HG03354 (cell line): ENCODE measurements around the gene PRAMEF17.
"Not testable (repeated sequence)": the region's sequence is repeated elsewhere in the genome, so short reads cannot be mapped to it uniquely, and the experiment has no call there.

ENCODE experiments used
- ATAC-seq: cut with Tn5 transposase; IDR thresholded peaks from one replicate; pipeline ENCODE4 v1.9.1; 2021; ENCODE audit warnings: mild to moderate bottlenecking; ENCODE audit not compliant: unreplicated experiment, poor library complexity, severe bottlenecking

PRAMEF17 gene

GRCh38 chr1:13389332-13389731, at the start of gene PRAMEF17:
Gene PRAMEF17 (plus strand): TSS chr1:13389632. CDS start chr1:13389658, 26 bp downstream.
- ATAC-seq: not testable (repeated sequence)

- not testable (repeated sequence) for ATAC-seq
Observed at GRCh38 chr1:13342496-13342895, 46.9 kb upstream of the PRAMEF17 start.

GRCh38 chr1:13347034-13347433, 42.4 kb upstream of the PRAMEF17 start, which contains the start of gene PRAMEF14:
Gene PRAMEF14 (minus strand): TSS chr1:13347134. CDS start chr1:13345314, 1,820 bp downstream.
- ATAC-seq: not testable (repeated sequence)

DNA sequence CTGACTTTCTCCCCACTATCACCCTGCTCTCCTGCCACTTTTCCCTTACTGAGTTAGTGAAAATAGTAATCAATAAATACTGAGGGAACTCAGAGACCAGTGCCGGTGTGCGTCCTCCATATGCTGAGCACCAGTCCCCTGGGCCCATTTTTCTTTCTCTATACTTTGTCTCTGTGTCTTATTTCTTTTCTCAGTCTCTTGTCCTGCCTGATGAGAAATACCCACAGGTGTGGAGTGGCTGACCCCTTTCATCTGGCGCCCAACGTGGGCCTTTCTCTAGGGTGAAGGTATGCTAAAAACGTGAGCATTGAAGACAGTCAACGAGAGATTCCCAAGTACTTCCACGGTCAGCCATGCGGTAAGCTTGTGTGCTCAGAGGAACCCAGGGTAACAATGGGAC, 36.0 kb upstream of the PRAMEF17 start:
- not testable (repeated sequence) for ATAC-seq

DNA sequence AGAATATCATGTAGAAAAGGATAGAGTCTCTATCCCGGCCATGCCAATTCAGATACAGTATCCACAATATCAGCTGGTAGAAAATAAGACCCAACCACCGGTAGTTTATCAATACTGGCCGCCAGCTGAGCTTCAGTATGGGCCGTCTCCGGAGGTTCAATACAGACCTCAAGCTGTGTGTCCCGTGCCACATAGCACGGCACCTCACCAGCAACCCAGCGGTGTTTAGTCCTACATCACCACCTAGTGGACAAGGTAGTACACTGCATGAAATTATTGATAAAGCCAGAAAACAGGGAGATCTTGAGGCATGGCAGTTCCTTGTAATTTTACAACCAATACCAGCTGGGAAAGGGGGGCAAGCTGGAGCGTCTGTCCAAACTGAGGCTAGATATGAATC, 35.0 kb upstream of the PRAMEF17 start:
- ATAC-seq: not testable (repeated sequence)

GRCh38 chr1:13356774-13357173, 32.7 kb upstream of the PRAMEF17 start:
- not testable (repeated sequence) for ATAC-seq

GRCh38 chr1:13362364-13362763, 27.1 kb upstream of the PRAMEF17 start:
- ATAC-seq: not testable (repeated sequence)

- ATAC-seq: not testable (repeated sequence)
Observed at GRCh38 chr1:13364928-13365327, 24.5 kb upstream of the PRAMEF17 start.

DNA sequence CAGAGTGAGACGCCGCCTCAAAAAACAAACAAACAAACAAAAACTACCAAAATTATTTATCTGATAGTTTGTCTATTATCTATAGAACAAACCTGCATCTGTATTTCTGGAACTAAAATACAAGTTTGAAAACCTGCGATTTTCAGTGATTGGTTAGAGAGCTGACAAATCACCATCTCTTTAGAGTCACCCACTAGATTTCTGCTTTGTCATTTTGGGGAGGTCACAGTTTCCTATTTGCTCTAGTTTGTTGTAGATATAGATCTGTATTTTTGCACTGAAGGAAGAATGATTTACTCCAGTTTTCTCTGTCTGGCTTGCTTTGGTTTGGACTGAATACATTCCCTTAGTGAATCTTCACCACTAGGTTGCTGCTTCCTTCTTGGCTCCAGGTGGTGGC, 22.9 kb upstream of the PRAMEF17 start:
- not testable (repeated sequence) for ATAC-seq

GRCh38 chr1:13368544-13368943, 20.9 kb upstream of the PRAMEF17 start:
- not testable (repeated sequence) for ATAC-seq

GRCh38 chr1:13378983-13379382, 10.4 kb upstream of the PRAMEF17 start:
- not testable (repeated sequence) for ATAC-seq

DNA sequence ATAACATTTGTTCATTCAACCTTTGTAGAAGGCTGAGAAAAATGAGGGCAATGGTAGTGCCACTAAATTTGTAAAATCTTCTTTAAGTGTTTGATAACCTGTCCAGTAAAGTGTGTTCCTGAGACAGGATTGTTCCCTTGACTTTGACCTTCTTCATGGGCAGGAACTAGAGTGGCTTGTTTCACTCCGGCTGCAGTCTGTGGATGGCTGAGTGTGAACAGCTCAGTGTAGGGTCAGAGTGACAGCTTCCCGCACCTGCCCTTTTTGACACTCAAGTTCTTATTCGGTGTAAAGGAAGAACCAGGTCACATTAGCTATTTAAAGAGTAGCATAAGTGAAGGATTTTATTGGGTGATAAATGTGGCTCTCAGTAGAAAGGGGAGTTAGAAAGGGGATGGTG, 9.1 kb upstream of the PRAMEF17 start:
- ATAC-seq: not testable (repeated sequence)

DNA sequence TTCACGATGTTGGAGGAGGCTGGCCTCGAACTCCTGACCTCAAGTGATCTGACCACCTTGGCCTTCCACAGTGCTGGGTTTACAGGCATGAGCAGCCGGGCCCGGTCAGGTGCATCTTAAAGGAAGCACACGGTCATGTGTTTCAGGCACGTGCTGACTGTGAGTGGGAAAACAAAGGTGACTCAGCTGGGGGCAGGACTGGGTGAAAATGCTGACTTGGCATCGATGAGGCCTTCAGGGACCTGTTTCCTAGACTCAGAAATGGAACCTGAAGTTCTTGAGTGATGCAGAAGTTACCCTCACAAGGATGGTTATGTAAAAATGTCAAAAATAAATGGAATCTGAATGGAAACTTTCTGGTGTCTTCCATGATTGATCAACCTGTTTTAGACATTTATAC, 3.6 kb downstream of the PRAMEF17 start:
- ATAC-seq: not testable (repeated sequence)

- ATAC-seq: not testable (repeated sequence)
Observed at GRCh38 chr1:13394761-13395160, 5.3 kb downstream of the PRAMEF17 start.

GRCh38 chr1:13395311-13395710, 5.9 kb downstream of the PRAMEF17 start:
- not testable (repeated sequence) for ATAC-seq

DNA sequence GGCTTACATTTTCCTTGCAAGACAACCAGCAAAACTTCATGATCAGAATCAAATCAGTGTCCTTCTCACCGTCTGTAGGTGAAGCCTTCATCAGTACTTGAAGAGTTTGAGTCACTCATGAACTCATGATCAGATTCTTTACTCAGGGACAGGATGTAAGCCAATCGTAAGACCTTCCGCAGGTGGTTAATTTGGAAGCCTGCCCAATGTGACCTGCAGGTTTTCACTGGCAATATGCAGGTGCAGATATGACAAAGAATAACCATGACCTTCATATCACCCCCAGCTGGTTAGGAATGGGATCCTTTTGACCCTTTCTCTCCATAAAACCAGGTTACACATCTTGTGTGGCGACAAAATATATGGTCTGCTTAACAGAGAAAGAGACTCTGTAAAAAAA, 18.4 kb downstream of the PRAMEF17 start:
- ATAC-seq: no peak

DNA sequence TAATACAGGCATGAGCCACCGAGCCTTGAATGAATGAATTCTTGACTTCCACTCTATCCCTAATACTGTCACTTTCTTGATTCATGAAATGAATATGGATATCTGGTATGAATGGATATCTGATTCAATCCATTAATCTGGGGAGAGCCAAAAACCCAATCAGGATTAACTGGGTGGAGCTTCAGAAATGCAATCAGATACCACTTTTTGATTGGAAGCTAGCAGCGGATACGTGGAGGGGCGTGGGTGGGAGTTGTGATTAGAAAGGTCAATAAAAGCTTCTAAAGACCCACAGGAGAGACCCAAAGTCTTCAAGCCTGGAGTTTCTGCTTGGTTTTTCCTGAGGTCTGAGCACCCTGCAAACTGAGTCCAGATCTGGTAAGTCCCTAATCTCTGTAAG, 20.7 kb downstream of the PRAMEF17 start, which contains the start of gene PRAMEF20:
PRAMEF20 (plus strand) TSS at position 301 of the 400 bp plus-strand sequence. CDS start 5,905 bp downstream, outside the sequence.
- ATAC-seq: not testable (repeated sequence)

DNA sequence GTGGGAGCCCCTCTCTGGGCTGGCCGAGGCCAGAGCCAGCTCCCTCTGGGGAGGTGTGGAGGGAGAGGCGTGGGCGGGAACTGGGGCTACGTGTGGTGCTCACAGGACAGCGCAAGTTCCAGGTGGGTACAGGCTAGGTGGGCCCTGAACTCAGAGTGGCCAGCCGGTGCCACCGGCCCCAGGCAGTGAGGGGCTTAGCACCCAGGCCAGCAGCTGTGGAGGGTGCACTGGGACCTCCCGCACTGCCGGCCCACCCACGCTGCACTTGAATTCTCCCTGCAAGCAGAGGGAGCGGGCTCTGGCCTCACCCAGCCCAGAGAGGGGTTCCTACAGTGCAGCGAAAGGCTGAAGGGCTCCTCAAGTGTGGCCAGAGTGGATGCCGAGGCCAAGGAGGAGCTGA, 41.1 kb downstream of the PRAMEF17 start:
- ATAC-seq: no peak

GRCh38 chr1:13432251-13432650, 42.8 kb downstream of the PRAMEF17 start:
- ATAC-seq: no peak

DNA sequence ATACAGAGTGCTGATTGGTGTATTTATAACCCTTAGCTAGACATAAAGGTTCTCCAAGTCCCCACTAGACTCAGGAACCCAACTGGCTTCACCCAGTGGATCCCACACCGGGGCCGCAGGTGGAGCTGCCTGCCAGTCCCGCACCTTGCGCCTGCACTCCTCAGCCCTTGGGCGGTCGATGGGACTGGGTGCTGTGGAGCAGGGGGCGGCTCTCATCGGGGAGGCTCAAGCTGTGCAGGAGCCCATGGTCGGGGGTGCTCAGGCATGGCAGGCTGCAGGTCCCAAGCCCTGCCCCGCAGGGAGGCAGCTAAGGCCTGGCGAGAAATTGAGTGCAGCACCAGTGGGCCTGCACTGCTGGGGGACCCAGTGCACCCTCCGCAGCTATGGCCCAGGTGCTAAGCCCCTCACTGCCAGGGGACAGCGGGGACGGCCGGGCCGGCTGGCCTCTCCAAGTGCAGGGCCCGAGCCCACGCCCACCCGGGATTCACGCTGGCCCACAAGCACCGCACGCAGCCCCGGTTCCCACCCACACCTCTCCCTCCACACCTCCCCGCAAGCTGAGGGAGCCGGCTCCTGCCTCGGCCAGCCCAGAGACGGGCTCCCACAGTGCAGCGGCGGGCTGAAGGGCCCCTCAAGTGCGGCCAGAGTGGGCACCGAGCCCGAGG, 44.4 kb downstream of the PRAMEF17 start:
- ATAC-seq: not testable (repeated sequence)

DNA sequence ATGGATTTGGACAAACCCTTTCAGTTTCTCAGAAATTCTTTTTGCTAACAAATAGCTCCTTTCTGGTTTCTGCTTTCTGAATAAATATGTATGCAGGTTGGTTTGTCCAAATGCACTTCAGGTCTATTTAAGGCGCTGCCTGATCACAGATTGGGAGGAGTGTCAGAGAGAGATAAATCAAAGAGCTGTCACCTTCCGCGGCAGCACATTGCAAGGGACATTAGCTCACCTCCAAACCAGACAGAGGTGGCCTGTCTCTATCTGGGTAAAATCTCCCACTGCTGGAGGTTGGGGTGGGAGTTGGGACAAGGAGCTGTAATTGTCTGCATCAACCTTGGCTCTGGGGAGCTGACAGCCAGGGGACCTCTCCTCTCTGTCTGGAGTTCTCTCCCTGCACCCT, 46.0 kb downstream of the PRAMEF17 start:
- ATAC-seq: no peak
